H9 (cell line): Measurements from ENCODE around the gene IGFL4. TPM values are rescaled to one million over a fixed set of nuclear protein-coding genes. Genes with fewer than 3 reads are reported as not detected.

Experiments
- DNase-seq: peaks from one replicate; pipeline ENCODE4 v3.0.0-alpha.2; 2017
- H2AFZ ChIP-seq: one replicate; pipeline ENCODE4 v1.6.1; 2013; ENCODE audit warnings: mild to moderate bottlenecking, low read length, control low read depth, moderate library complexity
- H2AK5ac ChIP-seq: 2 replicates; pipeline ENCODE4 v1.6.1; 2013; ENCODE audit warnings: low read length, control low read depth, mixed read lengths; ENCODE audit not compliant: insufficient read length
- H2BK120ac ChIP-seq: one replicate; pipeline ENCODE4 v1.6.1; 2013; ENCODE audit warnings: low read depth, mild to moderate bottlenecking, low read length, control low read depth, inconsistent platforms; ENCODE audit not compliant: poor library complexity, severe bottlenecking
- H2BK12ac ChIP-seq: 2 replicates; pipeline ENCODE4 v1.6.1; 2013; ENCODE audit warnings: low read length, control low read depth, mixed read lengths, low read depth; ENCODE audit not compliant: insufficient read length
- H2BK15ac ChIP-seq: 2 replicates; pipeline ENCODE4 v1.6.1; 2013; ENCODE audit warnings: low read depth, low read length, control low read depth
- H2BK20ac ChIP-seq: one replicate; pipeline ENCODE4 v1.6.1; 2013; ENCODE audit warnings: low read depth, mild to moderate bottlenecking, low read length, control low read depth, inconsistent platforms; ENCODE audit not compliant: poor library complexity, severe bottlenecking
- H2BK5ac ChIP-seq: 2 replicates; pipeline ENCODE4 v1.6.1; 2013; ENCODE audit warnings: low read length, control low read depth, mixed read lengths; ENCODE audit not compliant: insufficient read length
- H3K14ac ChIP-seq: 2 replicates; pipeline ENCODE4 v1.6.1; 2013; ENCODE audit warnings: low read length, control low read depth; ENCODE audit not compliant: insufficient read depth
- H3K18ac ChIP-seq: 2 replicates; pipeline ENCODE4 v1.6.1; 2013; ENCODE audit warnings: low read depth, mild to moderate bottlenecking, mixed read lengths, low read length, control low read depth; ENCODE audit not compliant: insufficient read length
- H3K23ac ChIP-seq: 2 replicates; pipeline ENCODE4 v1.6.1; 2013; ENCODE audit warnings: low read length, control low read depth, mixed read lengths, low read depth; ENCODE audit not compliant: insufficient read length
- H3K23me2 ChIP-seq: 2 replicates; pipeline ENCODE4 v1.6.1; 2013; ENCODE audit warnings: low read depth, mild to moderate bottlenecking, mixed read lengths, low read length, control low read depth; ENCODE audit not compliant: insufficient read length, poor library complexity, severe bottlenecking
- H3K27ac ChIP-seq: 2 replicates; pipeline ENCODE4 v1.5.1; 2013; ENCODE audit warnings: low read length, control low read depth, mixed read lengths, low read depth; ENCODE audit not compliant: insufficient read length
- H3K27me3 ChIP-seq: 2 replicates; pipeline ENCODE4 v1.6.1; 2013; ENCODE audit warnings: low read length, control low read depth, inconsistent platforms; ENCODE audit not compliant: insufficient read depth
- H3K4ac ChIP-seq: 2 replicates; pipeline ENCODE4 v1.6.1; 2013; ENCODE audit warnings: low read depth, mild to moderate bottlenecking, control low read depth, inconsistent platforms, low read length, moderate library complexity
- H3K4me1 ChIP-seq: 2 replicates; pipeline ENCODE4 v1.6.1; 2013; ENCODE audit warnings: low read length, control low read depth, inconsistent platforms; ENCODE audit not compliant: insufficient read depth
- H3K4me2 ChIP-seq: 2 replicates; pipeline ENCODE4 v1.6.1; 2013; ENCODE audit warnings: low read length, control low read depth, mixed read lengths; ENCODE audit not compliant: insufficient read length, insufficient read depth
- H3K56ac ChIP-seq: 2 replicates; pipeline ENCODE4 v1.6.1; 2013; ENCODE audit warnings: low read depth, mild to moderate bottlenecking, mixed read lengths, low read length, control low read depth; ENCODE audit not compliant: insufficient read length
- H3K79me1 ChIP-seq: 2 replicates; pipeline ENCODE4 v1.6.1; 2013; ENCODE audit warnings: low read depth, mild to moderate bottlenecking, moderate library complexity, low read length, control low read depth, inconsistent platforms; ENCODE audit not compliant: insufficient read depth, poor library complexity, severe bottlenecking
- H3K79me2 ChIP-seq: 2 replicates; pipeline ENCODE4 v1.6.1; 2013; ENCODE audit warnings: low read length, control low read depth, inconsistent platforms; ENCODE audit not compliant: insufficient read depth
- H3K9ac ChIP-seq: 2 replicates; pipeline ENCODE4 v1.6.1; 2013; ENCODE audit warnings: low read length, control low read depth, mixed read lengths; ENCODE audit not compliant: insufficient read length; ENCODE audit errors: extremely low read depth
- H3K9me3 ChIP-seq: one replicate; pipeline ENCODE4 v1.6.1; 2013; ENCODE audit warnings: low read depth, low read length, inconsistent platforms; ENCODE audit not compliant: control insufficient read depth
- H3T11ph ChIP-seq: one replicate; pipeline ENCODE4 v1.6.1; 2013; ENCODE audit warnings: mild to moderate bottlenecking, low read length, control low read depth, inconsistent platforms
- H4K20me1 ChIP-seq: one replicate; pipeline ENCODE4 v1.6.1; 2013; ENCODE audit not compliant: control insufficient read depth, insufficient read length, insufficient read depth
- H4K5ac ChIP-seq: 2 replicates; pipeline ENCODE4 v1.6.1; 2013; ENCODE audit warnings: low read depth, mild to moderate bottlenecking, mixed read lengths, low read length, control low read depth; ENCODE audit not compliant: insufficient read length
- H4K8ac ChIP-seq: replicated peaks from 2 replicates; pipeline ENCODE4 v1.6.1; 2013; ENCODE audit warnings: low read length, control low read depth, mixed read lengths, low read depth; ENCODE audit not compliant: insufficient read length
- H4K91ac ChIP-seq: 2 replicates; pipeline ENCODE4 v1.6.1; 2013; ENCODE audit warnings: low read depth, mild to moderate bottlenecking, moderate library complexity, mixed read lengths, low read length, control low read depth; ENCODE audit not compliant: insufficient read length
- H3K27ac Mint-ChIP-seq, 3 experiments: 2 replicates in 2 of 3; 3 replicates in 1 of 3; pipeline ENCODE4 v1.8.0; 2020 to 2021; ENCODE audit warnings: mixed read lengths in 3 of 3, mild to moderate bottlenecking in 1 of 3, moderate library complexity in 1 of 3
- H3K27me3 Mint-ChIP-seq: 2 replicates; pipeline ENCODE4 v1.8.0; 2021; ENCODE audit warnings: low read depth, mild to moderate bottlenecking, moderate library complexity, mixed read lengths
- H3K36me3 Mint-ChIP-seq, 3 experiments: 2 replicates in 2 of 3; 3 replicates in 1 of 3; pipeline ENCODE4 v1.8.0; 2020 to 2021; ENCODE audit warnings: low read depth in 3 of 3, mixed read lengths in 3 of 3; ENCODE audit not compliant: insufficient read depth in 1 of 3
- H3K4me1 Mint-ChIP-seq, 2 experiments: 2 replicates each; pipeline ENCODE4 v1.8.0; 2020; ENCODE audit warnings: mixed read lengths in 2 of 2
- H3K4me3 Mint-ChIP-seq, 2 experiments: 2 replicates in 1 of 2; 3 replicates in 1 of 2; pipeline ENCODE4 v1.8.0; 2020 to 2021; ENCODE audit warnings: mild to moderate bottlenecking in 2 of 2, mixed read lengths in 2 of 2, moderate library complexity in 1 of 2
- H3K9me3 Mint-ChIP-seq, 2 experiments: 2 replicates in 1 of 2; 3 replicates in 1 of 2; pipeline ENCODE4 v1.8.0; 2020; ENCODE audit warnings: mild to moderate bottlenecking in 2 of 2, mixed read lengths in 2 of 2, moderate library complexity in 1 of 2
- CTCF ChIP-seq: fragments of 200-600 bp; sonication (generic); conservative IDR thresholded peaks from 3 replicates; pipeline ENCODE4 v1.8.0; 2021; ENCODE audit warnings: antibody characterized with exemption, mild to moderate bottlenecking
- WGBS: extraction: QIAGEN DNeasy Blood & Tissue Kit; methylation state at CpG from one replicate; pipeline ENCODE4 v1.1.7; 2013; ENCODE audit warnings: missing lambda C conversion rate, low lambda C conversion rate, mixed read lengths; ENCODE audit not compliant: insufficient read length; ENCODE audit errors: extremely low coverage; 5-methylcytosine and 5-hydroxymethylcytosine counted together
- total RNA-seq: library from RNA; stranded (reverse); gene quantifications from 2 replicates; pipeline ENCODE4 v1.2.1, GENCODE V29; 2021

IGFL4 gene
- total RNA-seq, 1 experiment from 2014 or later: 0.33 TPM

DNA sequence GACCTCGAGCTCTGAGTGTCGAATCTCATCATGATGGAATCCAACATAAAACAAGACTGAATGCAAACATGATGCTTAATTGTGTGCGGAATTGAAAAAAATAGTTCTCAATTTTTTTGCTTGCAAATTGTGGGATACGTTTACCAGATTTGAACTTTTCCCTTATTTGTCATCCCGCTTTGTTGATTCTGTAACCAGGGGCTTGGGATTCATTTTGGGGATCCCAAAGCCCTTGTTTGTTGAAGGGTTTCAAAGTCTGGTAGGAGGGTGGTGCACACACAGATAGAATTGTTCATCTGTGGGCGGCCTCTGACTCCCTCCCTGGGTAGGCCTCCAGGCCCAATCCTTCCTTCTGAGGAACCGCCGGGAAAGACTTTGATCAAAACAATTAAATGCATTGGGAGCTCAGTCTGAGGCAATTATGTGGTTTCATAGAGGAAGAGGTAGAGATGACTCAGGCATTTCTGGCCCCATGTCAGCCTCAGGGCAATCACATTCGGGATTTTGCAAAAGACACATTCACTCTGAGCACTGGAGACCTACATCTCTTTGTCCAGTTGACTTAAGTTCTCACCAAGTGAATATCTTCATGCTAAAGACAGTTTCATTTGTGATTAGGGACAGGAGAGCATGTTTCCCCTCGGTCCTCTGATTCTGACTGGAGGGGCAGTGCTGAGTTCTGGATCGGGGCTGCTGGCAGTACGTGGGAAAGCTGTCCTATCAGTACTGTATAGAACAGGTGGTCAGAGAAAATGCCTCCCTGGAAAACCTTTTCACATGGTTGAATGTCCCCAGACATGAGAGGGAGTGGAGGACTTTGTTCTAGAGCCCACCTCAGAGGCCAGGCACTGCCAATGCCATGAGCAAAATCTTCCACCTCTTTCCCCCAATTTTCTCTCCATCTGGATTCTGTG, 27.8 kb upstream of the IGFL4 start:
- H2BK120ac ChIP-seq: no peak overlapping the region
- H3K4ac ChIP-seq: no peak overlapping the region
- H3K56ac ChIP-seq: no peak overlapping the region
- no peaks in the 10 kb centered on the region for H3K4me1 Mint-ChIP-seq
- no peak for DNase-seq
- H3K9ac ChIP-seq: no peak overlapping the region
- H2AFZ ChIP-seq: no peak overlapping the region
- H4K5ac ChIP-seq: no peak overlapping the region
- H3K79me1 ChIP-seq: no peaks in the 10 kb centered on the region
- no peak overlapping the region for H3K4me3 Mint-ChIP-seq
- H3K79me2 ChIP-seq: no peaks in the 10 kb centered on the region
- no peak overlapping the region for H2BK15ac ChIP-seq
- no peak overlapping the region for H2BK20ac ChIP-seq
- no peak overlapping the region for H3K14ac ChIP-seq
- no peaks in the 10 kb centered on the region; a peak in 1 of 5 replicates for H3K9me3 Mint-ChIP-seq
- peaks cover 56% of the 10 kb centered on the region for H3K27me3 Mint-ChIP-seq
- no peak overlapping the region for H3T11ph ChIP-seq
- H3K18ac ChIP-seq: no peak overlapping the region
- H3K36me3 Mint-ChIP-seq: no peaks in the 10 kb centered on the region
- H2AK5ac ChIP-seq: no peak overlapping the region
- no peaks in the 10 kb centered on the region; the same call in 1 of the 2 replicates for H3K27me3 ChIP-seq
- H4K8ac ChIP-seq: no peak overlapping the region
- H2BK5ac ChIP-seq: no peak overlapping the region
- H3K9me3 ChIP-seq: no peaks in the 10 kb centered on the region
- no peaks in the 10 kb centered on the region for H4K20me1 ChIP-seq
- no peak overlapping the region for H3K4me2 ChIP-seq
- H4K91ac ChIP-seq: no peak overlapping the region
- H3K4me1 ChIP-seq: no peaks in the 10 kb centered on the region
- no CpG with 5 or more reads among the region's 12 CpGs for WGBS
- H3K27ac ChIP-seq: no peak overlapping the region
- no peak overlapping the region; a peak in 1 of 7 replicates for H3K27ac Mint-ChIP-seq
- no peak for TF ChIP-seq CTCF
- H3K23ac ChIP-seq: no peak overlapping the region
- H2BK12ac ChIP-seq: no peak overlapping the region
- H3K23me2 ChIP-seq: no peaks in the 10 kb centered on the region
